Upper lobe of right lung (tissue), 1 donor: ENCODE measurements around the gene SLC13A3. TPM values are rescaled to one million over a fixed set of nuclear protein-coding genes. Genes with fewer than 3 reads are reported as not detected.

Experiments
- ATAC-seq: fragments of 200-7000 bp; cut with Tn5 transposase; one replicate; pipeline ENCODE4 v1.9.1; 2020; ENCODE audit warnings: mild to moderate bottlenecking, moderate library complexity
- DNase-seq: peaks from one replicate; pipeline ENCODE4 v3.0.0-alpha.2; 2020
- H3K27ac ChIP-seq: fragments of 200-600 bp; one replicate; pipeline ENCODE4 v1.8.0; 2022
- H3K27me3 ChIP-seq: fragments of 200-600 bp; one replicate; pipeline ENCODE4 v1.8.0; 2022; ENCODE audit warnings: mild to moderate bottlenecking
- H3K36me3 ChIP-seq: fragments of 200-600 bp; one replicate; pipeline ENCODE4 v1.8.0; 2022
- H3K4me1 ChIP-seq: fragments of 200-600 bp; one replicate; pipeline ENCODE4 v1.8.0; 2022
- H3K4me3 ChIP-seq: fragments of 200-600 bp; one replicate; pipeline ENCODE4 v1.8.0; 2022; ENCODE audit warnings: mild to moderate bottlenecking
- H3K9me3 ChIP-seq: fragments of 200-600 bp; one replicate; pipeline ENCODE4 v1.8.0; 2022
- CTCF ChIP-seq: fragments of 200-600 bp; IDR thresholded peaks from one replicate; pipeline ENCODE4 v1.8.0; 2022; ENCODE audit warnings: antibody characterized with exemption
- intact Hi-C: fragments of 100-400 bp; cut with DNase I; formaldehyde crosslinking; loops from one replicate; pipeline ENCODE4 v1.11.0; 2022
- total RNA-seq: library from RNA; stranded (reverse); fragmentation: NEBNext Ultra II Directional; extraction: Animal tissue kit (Norgen Biotek cat#: 25700); gene quantifications from one replicate; pipeline ENCODE4 v1.2.1, GENCODE V29; 2021
- donor health status: DM: no; HTN: yes; CAD: no; lungs with severe emphysema.

The SLC13A3 gene
- total RNA-seq, 1 donor from 2014 or later: 1.6 TPM

GRCh38 chr20:46559685-46560440 is 91.4 kb downstream of the SLC13A3 start:
- Histone ChIP-seq H3K9me3 (no peaks in the 10 kb centered on the region), H3K4me1 (peaks cover 9% of the 10 kb centered on the region), H3K27ac (no peak overlapping the region), H3K27me3 (no peaks in the 10 kb centered on the region), H3K36me3 (no peaks in the 10 kb centered on the region), H3K4me3 (no peak overlapping the region)
- ATAC-seq (no peak), DNase-seq (no peak)
- intact Hi-C loops: no loop called here
- TF ChIP-seq CTCF: no peak

GRCh38 chr20:46559001-46559400 is 92.3 kb downstream of the SLC13A3 start:
- no peak overlapping the region for H3K4me3 ChIP-seq
- intact Hi-C loops: no loop called here

GRCh38 chr20:46558511-46558959 is 92.7 kb downstream of the SLC13A3 start:
- Histone ChIP-seq H3K36me3 (no peaks in the 10 kb centered on the region), H3K4me3 (no peak overlapping the region), H3K9me3 (no peaks in the 10 kb centered on the region), H3K4me1 (peaks cover 9% of the 10 kb centered on the region), H3K27ac (no peak overlapping the region), H3K27me3 (peaks cover 4% of the 10 kb centered on the region)
- intact Hi-C loops: no loop called here
- DNase-seq (no peak), ATAC-seq (peak; percentile 7)
- TF ChIP-seq CTCF: no peak

More at GRCh38 chr20:46559001-46559400, 92.3 kb downstream of the SLC13A3 start:
- Histone ChIP-seq H3K27me3 (peaks cover 4% of the 10 kb centered on the region), H3K36me3 (no peaks in the 10 kb centered on the region), H3K9me3 (no peaks in the 10 kb centered on the region), H3K4me1 (peaks cover 9% of the 10 kb centered on the region), H3K27ac (no peak overlapping the region)
- no peak for ATAC-seq
- no peak for DNase-seq
- no peak for TF ChIP-seq CTCF

GRCh38 chr20:46557231-46557956 is 93.9 kb downstream of the SLC13A3 start:
- H3K4me3 ChIP-seq: no peak overlapping the region
- TF ChIP-seq CTCF: no peak
- no peak overlapping the region for H3K27ac ChIP-seq
- peak; percentile 33 for ATAC-seq
- intact Hi-C loops: no loop called here
- H3K36me3 ChIP-seq: no peaks in the 10 kb centered on the region
- no peaks in the 10 kb centered on the region for H3K9me3 ChIP-seq
- DNase-seq: no peak
- H3K27me3 ChIP-seq: peaks cover 4% of the 10 kb centered on the region
- H3K4me1 ChIP-seq: peaks cover 13% of the 10 kb centered on the region

- Histone ChIP-seq H3K9me3 (no peaks in the 10 kb centered on the region), H3K36me3 (no peaks in the 10 kb centered on the region), H3K27me3 (peaks cover 4% of the 10 kb centered on the region), H3K4me1 (peaks cover 7% of the 10 kb centered on the region), H3K27ac (no peak overlapping the region), H3K4me3 (no peak overlapping the region)
- TF ChIP-seq CTCF: no peak
- DNase-seq (no peak), ATAC-seq (no peak)
- intact Hi-C loops: no loop called here
Observed at GRCh38 chr20:46555370-46555956, 95.8 kb downstream of the SLC13A3 start.
